Peyer's patch (tissue), 4 donors: Measurements from ENCODE around the gene CBR1. TPM values are rescaled to one million over a fixed set of nuclear protein-coding genes. Genes with fewer than 3 reads are reported as not detected.

Experiments
- DNase-seq, 3 donors: peaks; one replicate each; pipeline ENCODE4 v3.0.0-alpha.2; 2017 to 2019
- H3K27ac ChIP-seq, 4 donors: fragments of 200-600 bp; sonication (generic); one replicate each; pipeline ENCODE4 v1.5.1; 2016 to 2019
- H3K27me3 ChIP-seq, 2 donors: fragments of 200-600 bp; sonication (generic); one replicate each; pipeline ENCODE4 v1.5.1; 2019
- H3K36me3 ChIP-seq, 3 donors: fragments of 200-600 bp; sonication (generic); one replicate each; pipeline ENCODE4 v1.5.1; 2016 to 2019
- H3K4me1 ChIP-seq, 4 donors: fragments of 200-600 bp; sonication (generic); one replicate each; pipeline ENCODE4 v1.5.1; 2016 to 2019
- H3K4me3 ChIP-seq, 4 donors: fragments of 200-600 bp; sonication (generic); 1 replicate in 3 of 4; 2 replicates in 1 of 4; pipeline ENCODE4 v1.5.1; 2016 to 2019; ENCODE audit warnings: mild to moderate bottlenecking in 1 of 4
- H3K9me3 ChIP-seq, 4 donors: fragments of 200-600 bp; sonication (generic); one replicate each; pipeline ENCODE4 v1.5.1; 2016 to 2019; ENCODE audit warnings: mild to moderate bottlenecking in 1 of 4
- POLR2A ChIP-seq, 2 donors: fragments of 450-650 bp; IDR thresholded peaks; one replicate each; pipeline ENCODE4 v1.5.1; 2017; ENCODE audit warnings: antibody characterized with exemption in 2 of 2, mild to moderate bottlenecking in 2 of 2, moderate library complexity in 2 of 2
- total RNA-seq, 4 donors: library from RNA; depleted of rRNA; stranded (reverse); fragments of >200 nt; gene quantifications; one replicate each; pipeline ENCODE4 v1.1.0, GENCODE V29; 2016
- TF ChIP-seq, protein P1 (sequence below), 6 experiments: fragments of 450-650 bp in 4 of 6; fragments of 200-600 bp in 2 of 6; sonication (generic) in 1 of 6; IDR thresholded peaks; one replicate each; pipeline ENCODE4 v1.5.1; 2017 to 2019; ENCODE audit warnings: antibody characterized with exemption in 6 of 6, mild to moderate bottlenecking in 3 of 6, moderate library complexity in 1 of 6

The CBR1 gene
- total RNA-seq: 1,000 to 10,000 TPM in 1 of 4 donors, 100 to 1,000 TPM in 3; 240 to 1,308 (median 979) TPM

DNA sequence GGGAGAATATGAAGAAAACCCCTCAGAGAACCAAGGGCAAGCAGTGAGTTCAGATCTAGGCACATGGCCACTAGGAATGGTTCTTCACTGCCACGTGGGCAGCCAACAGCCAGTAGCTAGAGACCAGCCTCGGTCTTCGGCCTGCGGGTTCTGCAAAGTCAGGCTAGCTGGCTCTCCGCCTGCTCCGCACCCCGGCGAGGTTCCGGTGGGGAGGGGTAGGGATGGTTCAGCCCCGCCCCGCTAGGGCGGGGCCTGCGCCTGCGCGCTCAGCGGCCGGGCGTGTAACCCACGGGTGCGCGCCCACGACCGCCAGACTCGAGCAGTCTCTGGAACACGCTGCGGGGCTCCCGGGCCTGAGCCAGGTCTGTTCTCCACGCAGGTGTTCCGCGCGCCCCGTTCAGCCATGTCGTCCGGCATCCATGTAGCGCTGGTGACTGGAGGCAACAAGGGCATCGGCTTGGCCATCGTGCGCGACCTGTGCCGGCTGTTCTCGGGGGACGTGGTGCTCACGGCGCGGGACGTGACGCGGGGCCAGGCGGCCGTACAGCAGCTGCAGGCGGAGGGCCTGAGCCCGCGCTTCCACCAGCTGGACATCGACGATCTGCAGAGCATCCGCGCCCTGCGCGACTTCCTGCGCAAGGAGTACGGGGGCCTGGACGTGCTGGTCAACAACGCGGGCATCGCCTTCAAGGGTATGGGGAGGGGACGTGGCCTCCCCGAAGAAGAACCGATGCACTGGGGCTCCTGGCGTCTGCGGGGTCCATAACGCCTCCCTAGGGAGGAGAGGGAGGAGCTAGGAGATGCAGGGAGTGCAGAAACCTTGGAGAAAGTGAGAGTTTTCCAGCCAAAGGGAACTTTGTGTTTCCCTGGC is at the start of gene CBR1:
TSS of gene CBR1 (plus strand) at position 312 of the 871 bp plus-strand sequence. CDS start at position 404, 92 bp downstream.
- Histone ChIP-seq H3K4me3 (peak within 1 kb of the TSS; percentile 64 to 91 (median 86)), H3K27me3 (no peaks in the 10 kb centered on the region), H3K9me3 (peaks cover 0 to 3% (median 0%) of the 10 kb centered on the region in 4 donors), H3K27ac (peak within 1 kb of the TSS; percentile 79 to 95 (median 89)), H3K4me1 (peaks cover 0 to 30% (median 4%) of the 10 kb centered on the region in 4 donors), H3K36me3 (peaks cover 0 to 26% (median 0%) of the 10 kb centered on the region in 3 donors)
- TF ChIP-seq, protein P1, sequence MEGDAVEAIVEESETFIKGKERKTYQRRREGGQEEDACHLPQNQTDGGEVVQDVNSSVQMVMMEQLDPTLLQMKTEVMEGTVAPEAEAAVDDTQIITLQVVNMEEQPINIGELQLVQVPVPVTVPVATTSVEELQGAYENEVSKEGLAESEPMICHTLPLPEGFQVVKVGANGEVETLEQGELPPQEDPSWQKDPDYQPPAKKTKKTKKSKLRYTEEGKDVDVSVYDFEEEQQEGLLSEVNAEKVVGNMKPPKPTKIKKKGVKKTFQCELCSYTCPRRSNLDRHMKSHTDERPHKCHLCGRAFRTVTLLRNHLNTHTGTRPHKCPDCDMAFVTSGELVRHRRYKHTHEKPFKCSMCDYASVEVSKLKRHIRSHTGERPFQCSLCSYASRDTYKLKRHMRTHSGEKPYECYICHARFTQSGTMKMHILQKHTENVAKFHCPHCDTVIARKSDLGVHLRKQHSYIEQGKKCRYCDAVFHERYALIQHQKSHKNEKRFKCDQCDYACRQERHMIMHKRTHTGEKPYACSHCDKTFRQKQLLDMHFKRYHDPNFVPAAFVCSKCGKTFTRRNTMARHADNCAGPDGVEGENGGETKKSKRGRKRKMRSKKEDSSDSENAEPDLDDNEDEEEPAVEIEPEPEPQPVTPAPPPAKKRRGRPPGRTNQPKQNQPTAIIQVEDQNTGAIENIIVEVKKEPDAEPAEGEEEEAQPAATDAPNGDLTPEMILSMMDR (IDR thresholded peaks at IDR 0.05): peak in 3 of 6 experiments; percentile 7 to 18 (median 16)
- TF ChIP-seq POLR2A (IDR thresholded peaks at IDR 0.05): peak; percentile 97 to 98
- peak; percentile 89 to 97 (median 97) for DNase-seq

DNA sequence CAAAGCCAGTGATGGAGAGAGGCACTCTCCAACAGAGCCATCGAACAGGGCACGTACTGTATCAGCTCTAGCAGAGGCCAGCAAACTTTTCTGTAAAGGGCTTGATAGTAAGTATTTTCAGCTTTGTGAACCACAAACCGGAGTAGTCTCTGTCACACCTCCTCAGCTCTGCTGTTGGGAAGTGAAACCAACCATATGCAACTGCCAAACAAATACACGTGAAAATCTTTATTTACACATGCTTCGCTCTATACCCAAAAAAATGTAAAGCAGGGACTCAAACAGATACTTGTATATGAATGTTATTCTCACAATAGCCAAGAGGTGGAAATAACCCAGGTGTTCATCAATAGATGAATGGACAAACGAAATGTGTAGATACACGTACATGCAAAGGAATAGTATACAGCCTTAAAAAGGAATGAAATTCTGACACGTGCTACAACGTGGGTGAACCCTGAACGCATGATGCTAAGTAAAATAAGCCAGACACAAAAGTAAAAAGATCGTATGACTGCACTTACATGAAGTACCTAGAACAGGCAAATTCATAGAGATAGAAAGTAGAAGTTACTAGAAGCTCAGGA is 48.5 kb upstream of the CBR1 start:
- H3K27ac ChIP-seq: no peak overlapping the region
- H3K27me3 ChIP-seq: no peaks in the 10 kb centered on the region
- TF ChIP-seq POLR2A (IDR thresholded peaks at IDR 0.05): no peak
- TF ChIP-seq, protein P1 (IDR thresholded peaks at IDR 0.05): no peak
- no peaks in the 10 kb centered on the region for H3K36me3 ChIP-seq
- no peaks in the 10 kb centered on the region for H3K9me3 ChIP-seq
- H3K4me1 ChIP-seq: no peaks in the 10 kb centered on the region
- no peak for DNase-seq
- no peak overlapping the region for H3K4me3 ChIP-seq

DNA sequence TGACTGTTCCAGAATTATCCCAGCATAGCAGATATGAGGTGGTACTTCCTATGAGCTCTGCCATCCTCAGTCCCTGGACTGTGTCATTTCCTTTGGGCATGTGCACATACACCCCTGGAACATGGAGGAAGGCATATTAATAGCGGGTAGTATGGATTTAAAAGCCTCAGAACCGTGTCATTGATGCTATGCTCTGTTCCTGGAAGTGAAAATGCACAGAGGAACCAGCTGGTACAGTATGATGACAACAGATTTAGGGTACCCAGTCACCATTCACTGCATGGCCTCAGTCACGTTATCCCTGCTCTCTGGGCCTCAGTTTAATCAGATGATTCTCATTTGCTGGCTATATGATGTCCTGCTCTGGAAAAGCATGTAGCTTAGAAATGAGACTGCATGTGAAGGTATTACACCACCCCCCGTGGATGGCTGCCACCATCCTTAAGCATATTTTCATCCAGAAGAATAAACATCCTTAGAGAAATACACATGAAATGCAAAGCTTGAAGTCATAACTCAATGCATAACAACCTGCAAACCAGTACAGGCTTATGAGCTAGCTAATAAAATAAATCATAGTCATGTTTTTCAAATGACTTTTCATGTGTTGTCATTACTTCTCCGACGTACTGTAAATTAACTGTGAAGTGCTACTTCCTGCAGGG is 47.3 kb upstream of the CBR1 start:
- Histone ChIP-seq H3K27me3 (no peaks in the 10 kb centered on the region), H3K27ac (no peak overlapping the region), H3K9me3 (no peaks in the 10 kb centered on the region), H3K4me3 (no peak overlapping the region), H3K36me3 (no peaks in the 10 kb centered on the region), H3K4me1 (no peaks in the 10 kb centered on the region)
- no peak for DNase-seq
- TF ChIP-seq, protein P1 (IDR thresholded peaks at IDR 0.05): no peak
- TF ChIP-seq POLR2A (IDR thresholded peaks at IDR 0.05): no peak

DNA sequence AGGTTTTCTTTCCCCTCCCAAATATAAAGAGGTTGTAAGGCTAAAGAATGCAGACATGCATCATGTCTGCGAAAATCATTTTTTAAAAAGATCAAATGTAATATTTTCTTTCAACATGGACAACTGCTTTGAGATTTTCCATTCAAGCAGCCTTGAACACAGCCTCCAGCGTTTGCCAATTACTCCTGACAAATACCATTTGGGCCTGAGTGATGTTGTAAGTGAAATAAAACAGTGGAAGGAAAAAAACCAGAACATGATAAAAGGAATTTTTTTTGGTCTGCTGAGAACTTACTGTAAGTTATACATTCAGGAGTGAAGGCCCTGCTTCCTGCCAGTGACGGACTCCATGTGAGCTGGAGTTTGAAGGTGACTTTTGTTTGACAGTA is 46.7 kb upstream of the CBR1 start:
- Histone ChIP-seq H3K9me3 (no peaks in the 10 kb centered on the region), H3K36me3 (no peaks in the 10 kb centered on the region), H3K4me1 (no peaks in the 10 kb centered on the region), H3K4me3 (no peak overlapping the region), H3K27ac (no peak overlapping the region), H3K27me3 (no peaks in the 10 kb centered on the region)
- no peak for DNase-seq
- TF ChIP-seq POLR2A (IDR thresholded peaks at IDR 0.05): no peak
- TF ChIP-seq, protein P1 (IDR thresholded peaks at IDR 0.05): no peak

DNA sequence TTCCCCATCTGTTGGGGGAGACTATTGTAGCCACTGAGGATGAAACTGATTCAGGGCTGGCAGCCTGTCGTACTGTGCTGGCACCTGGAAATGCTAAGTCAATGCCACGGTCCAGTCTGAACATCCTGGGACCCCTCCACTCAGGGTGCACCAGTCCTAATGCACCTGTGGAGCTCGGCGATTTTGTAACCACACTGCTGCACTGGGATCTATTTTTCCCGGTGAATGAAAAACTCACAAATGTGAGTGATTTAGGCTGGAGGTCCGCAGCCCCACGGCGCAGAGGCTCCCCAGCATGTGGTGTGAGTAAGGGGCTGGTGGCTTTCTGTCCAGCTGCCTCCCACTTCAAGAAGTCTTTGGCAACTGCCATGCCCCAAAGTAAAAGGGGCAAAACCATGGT is 45.0 kb upstream of the CBR1 start:
- no peaks in the 10 kb centered on the region for H3K36me3 ChIP-seq
- no peaks in the 10 kb centered on the region for H3K27me3 ChIP-seq
- no peak overlapping the region for H3K27ac ChIP-seq
- H3K9me3 ChIP-seq: no peaks in the 10 kb centered on the region
- no peak for TF ChIP-seq POLR2A (IDR thresholded peaks at IDR 0.05)
- TF ChIP-seq, protein P1 (IDR thresholded peaks at IDR 0.05): no peak
- no peaks in the 10 kb centered on the region for H3K4me1 ChIP-seq
- no peak for DNase-seq
- no peak overlapping the region for H3K4me3 ChIP-seq
